Endodermal cell (in vitro differentiated cells): Measurements from ENCODE around the gene CFAP46. TPM values are rescaled to one million over a fixed set of nuclear protein-coding genes. Genes with fewer than 3 reads are reported as not detected.

Source experiments
- DNase-seq: peaks from one replicate; pipeline ENCODE4 v3.0.0-alpha.2; 2017
- H3K27ac ChIP-seq: 2 replicates; pipeline ENCODE4 v1.5.1; 2013; ENCODE audit warnings: mild to moderate bottlenecking, low read depth, low read length, moderate library complexity
- H3K27me3 ChIP-seq: 2 replicates; pipeline ENCODE4 v1.6.1; 2013; ENCODE audit warnings: mild to moderate bottlenecking, low read length, moderate library complexity; ENCODE audit not compliant: insufficient read depth, control insufficient read depth, poor library complexity, severe bottlenecking
- H3K36me3 ChIP-seq: 2 replicates; pipeline ENCODE4 v1.7.0; 2013; ENCODE audit warnings: mild to moderate bottlenecking, low read length, moderate library complexity; ENCODE audit not compliant: control insufficient read depth, insufficient read depth
- H3K4me1 ChIP-seq: one replicate; pipeline ENCODE4 v1.7.0; 2013; ENCODE audit warnings: low read length; ENCODE audit not compliant: control insufficient read depth, insufficient read depth
- H3K4me3 ChIP-seq: 2 replicates; pipeline ENCODE4 v1.5.1; 2013; ENCODE audit warnings: mild to moderate bottlenecking, low read length, moderate library complexity
- H3K9ac ChIP-seq: 2 replicates; pipeline ENCODE4 v1.6.1; 2013; ENCODE audit warnings: mild to moderate bottlenecking, low read length, moderate library complexity; ENCODE audit not compliant: poor library complexity, severe bottlenecking; ENCODE audit errors: extremely low read depth
- H3K9me3 ChIP-seq: 2 replicates; pipeline ENCODE4 v1.6.1; 2013; ENCODE audit warnings: mild to moderate bottlenecking, low read length, moderate library complexity; ENCODE audit not compliant: control insufficient read depth
- H3K27ac Mint-ChIP-seq: 2 replicates; pipeline ENCODE4 v1.8.0; 2020; ENCODE audit warnings: mixed read lengths
- H3K27me3 Mint-ChIP-seq: 2 replicates; pipeline ENCODE4 v1.8.0; 2021; ENCODE audit warnings: mild to moderate bottlenecking, mixed read lengths; ENCODE audit not compliant: insufficient read depth
- H3K36me3 Mint-ChIP-seq: 2 replicates; pipeline ENCODE4 v1.8.0; 2020; ENCODE audit warnings: low read depth, mixed read lengths
- H3K4me1 Mint-ChIP-seq: 2 replicates; pipeline ENCODE4 v1.8.0; 2020; ENCODE audit warnings: mixed read lengths
- H3K4me3 Mint-ChIP-seq: 2 replicates; pipeline ENCODE4 v1.8.0; 2020; ENCODE audit warnings: mild to moderate bottlenecking, moderate library complexity, mixed read lengths
- H3K9me3 Mint-ChIP-seq: 2 replicates; pipeline ENCODE4 v1.8.0; 2020; ENCODE audit warnings: mild to moderate bottlenecking, mixed read lengths
- CTCF ChIP-seq: fragments of 200-600 bp; sonication (generic); conservative IDR thresholded peaks from 2 replicates; pipeline ENCODE4 v1.5.0; 2021; ENCODE audit warnings: antibody characterized with exemption, mild to moderate bottlenecking
- WGBS, 2 experiments: methylation state at CpG; one replicate each; pipeline versions ENCODE4 v1.1.5 to v1.1.7; 2013; ENCODE audit warnings: missing lambda C conversion rate in 2 of 2, mixed read lengths in 1 of 2; ENCODE audit not compliant: insufficient coverage in 1 of 2, insufficient read length in 1 of 2; 5-methylcytosine and 5-hydroxymethylcytosine counted together
- total RNA-seq, 2 donors: library from RNA; stranded (reverse); fragmentation: NEBNext Ultra II Directional in 1 of 2; extraction: Animal tissue kit (Norgen Biotek cat#: 25700) in 1 of 2; gene quantifications; 2 replicates in 1 of 2; 3 replicates in 1 of 2; pipeline ENCODE4 v1.2.1, GENCODE V29; 2021

CFAP46 gene
- total RNA-seq, 2 donors from 2014 or later: 9.9 to 10.5 TPM

GRCh38 chr10:132820056-132820455 is 122.3 kb downstream of the CFAP46 start:
- peaks cover 2% of the 10 kb centered on the region for H3K9me3 ChIP-seq
- Mint-ChIP-seq H3K4me3 (no peak overlapping the region), H3K27me3 (peaks cover 5% of the 10 kb centered on the region), H3K27ac (no peak overlapping the region), H3K9me3 (peaks cover 2% of the 10 kb centered on the region), H3K4me1 (no peaks in the 10 kb centered on the region), H3K36me3 (no peaks in the 10 kb centered on the region)
- no peaks in the 10 kb centered on the region for H3K36me3 ChIP-seq
- H3K4me1 ChIP-seq: no peaks in the 10 kb centered on the region
- WGBS, 2 experiments: 81 to 94% methylated on average over 7 to 13 of the region's 13 CpGs
- no peak overlapping the region for H3K4me3 ChIP-seq
- H3K27me3 ChIP-seq: no peaks in the 10 kb centered on the region
- H3K27ac ChIP-seq: no peak overlapping the region
- DNase-seq: peak; percentile 23
- no peak overlapping the region for H3K9ac ChIP-seq
- TF ChIP-seq CTCF: no peak

- Histone ChIP-seq H3K9me3 (no peaks in the 10 kb centered on the region), H3K36me3 (no peaks in the 10 kb centered on the region), H3K4me1 (no peaks in the 10 kb centered on the region), H3K9ac (no peak overlapping the region), H3K27ac (no peak overlapping the region), H3K27me3 (no peaks in the 10 kb centered on the region), H3K4me3 (no peak overlapping the region)
- no peak for TF ChIP-seq CTCF
- H3K4me1 Mint-ChIP-seq: no peaks in the 10 kb centered on the region
- DNase-seq: peak; percentile 28
- peaks cover 5% of the 10 kb centered on the region for H3K27me3 Mint-ChIP-seq
- H3K27ac Mint-ChIP-seq: no peak overlapping the region
- H3K9me3 Mint-ChIP-seq: peaks cover 2% of the 10 kb centered on the region
- H3K4me3 Mint-ChIP-seq: no peak overlapping the region
- 91 to 94% methylated on average over 22 to 26 of the region's 29 CpGs for WGBS, 2 experiments
- H3K36me3 Mint-ChIP-seq: no peaks in the 10 kb centered on the region
These were observed 124.6 kb downstream of the CFAP46 start for GRCh38 chr10:132817701-132818211.

DNA sequence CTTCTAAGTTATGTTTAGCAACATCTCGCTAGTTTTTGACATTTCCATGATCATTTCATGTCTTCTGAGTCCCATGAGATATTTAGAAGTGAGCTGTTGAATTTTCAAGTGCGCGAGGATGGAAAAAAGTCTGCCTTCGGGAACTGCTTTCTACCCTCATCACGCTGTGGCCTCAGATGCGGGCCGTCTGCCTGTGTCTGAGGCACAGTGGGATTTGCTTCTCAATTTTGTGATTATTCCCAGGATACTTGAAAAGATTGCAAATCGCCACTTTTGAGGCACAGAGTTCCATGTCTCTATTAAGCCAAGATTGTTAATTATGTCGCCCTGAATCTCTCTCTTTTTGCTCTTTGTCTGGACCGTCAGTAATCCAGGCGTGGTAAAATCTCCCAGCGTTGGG is 125.7 kb downstream of the CFAP46 start:
- Mint-ChIP-seq H3K27me3 (peaks cover 5% of the 10 kb centered on the region), H3K4me3 (no peak overlapping the region), H3K4me1 (no peaks in the 10 kb centered on the region), H3K9me3 (peaks cover 2% of the 10 kb centered on the region), H3K36me3 (no peaks in the 10 kb centered on the region), H3K27ac (no peak overlapping the region)
- Histone ChIP-seq H3K36me3 (no peaks in the 10 kb centered on the region), H3K4me1 (no peaks in the 10 kb centered on the region), H3K9ac (no peak overlapping the region), H3K9me3 (no peaks in the 10 kb centered on the region), H3K27me3 (no peaks in the 10 kb centered on the region), H3K4me3 (no peak overlapping the region), H3K27ac (no peak overlapping the region)
- 92 to 98% methylated on average over 12 of the region's 12 CpGs for WGBS, 2 experiments
- peak; percentile 17 for DNase-seq
- no peak for TF ChIP-seq CTCF
